22Rv1 (cell line): ENCODE measurements around the gene TPM4.

Experiments used
- ZFX ChIP-seq: fragments of 450-650 bp; IDR thresholded peaks from 2 replicates; pipeline ENCODE4 v1.6.1; 2017; ENCODE audit warnings: antibody characterized with exemption, borderline replicate concordance
- TF ChIP-seq, protein P1 (sequence below): fragments of 450-650 bp; IDR thresholded peaks from 2 replicates; pipeline ENCODE4 v1.5.1; 2017; ENCODE audit warnings: mild to moderate bottlenecking

- TF ChIP-seq, protein P1, sequence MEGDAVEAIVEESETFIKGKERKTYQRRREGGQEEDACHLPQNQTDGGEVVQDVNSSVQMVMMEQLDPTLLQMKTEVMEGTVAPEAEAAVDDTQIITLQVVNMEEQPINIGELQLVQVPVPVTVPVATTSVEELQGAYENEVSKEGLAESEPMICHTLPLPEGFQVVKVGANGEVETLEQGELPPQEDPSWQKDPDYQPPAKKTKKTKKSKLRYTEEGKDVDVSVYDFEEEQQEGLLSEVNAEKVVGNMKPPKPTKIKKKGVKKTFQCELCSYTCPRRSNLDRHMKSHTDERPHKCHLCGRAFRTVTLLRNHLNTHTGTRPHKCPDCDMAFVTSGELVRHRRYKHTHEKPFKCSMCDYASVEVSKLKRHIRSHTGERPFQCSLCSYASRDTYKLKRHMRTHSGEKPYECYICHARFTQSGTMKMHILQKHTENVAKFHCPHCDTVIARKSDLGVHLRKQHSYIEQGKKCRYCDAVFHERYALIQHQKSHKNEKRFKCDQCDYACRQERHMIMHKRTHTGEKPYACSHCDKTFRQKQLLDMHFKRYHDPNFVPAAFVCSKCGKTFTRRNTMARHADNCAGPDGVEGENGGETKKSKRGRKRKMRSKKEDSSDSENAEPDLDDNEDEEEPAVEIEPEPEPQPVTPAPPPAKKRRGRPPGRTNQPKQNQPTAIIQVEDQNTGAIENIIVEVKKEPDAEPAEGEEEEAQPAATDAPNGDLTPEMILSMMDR, result no peak
- TF ChIP-seq ZFX, result no peak
These were observed 7.9 kb downstream of the TPM4 start for GRCh38 chr19:16084067-16084685.
